HT1080 (cell line): ENCODE data around the gene NLK. TPM values are rescaled to one million over a fixed set of nuclear protein-coding genes. Genes with fewer than 3 reads are reported as not detected.
A peak's percentile ranks its signal among the peaks of the same experiment; 100 is the strongest.

Source experiments
- DNase-seq: peaks from one replicate; pipeline ENCODE4 v3.0.0-alpha.2; 2015; ENCODE audit warnings: low read depth
- total RNA-seq: library from RNA; depleted of rRNA; stranded (reverse); fragments of >200 nt; shearing (Covaris generic); gene quantifications from 2 replicates; pipeline ENCODE4 v1.2.3, GENCODE V29; 2014

Gene NLK
- total RNA-seq, 1 experiment from 2014 or later, result 28.9 TPM

- DNase-seq, result no peak
These were observed 69.7 kb downstream of the NLK start for GRCh38 chr17:28112181-28112580.

- no peak for DNase-seq
These were observed 70.1 kb downstream of the NLK start for GRCh38 chr17:28112606-28113005.

- DNase-seq, result no peak
These were observed 70.8 kb downstream of the NLK start for GRCh38 chr17:28113269-28113668.

GRCh38 chr17:28115046-28115445 lies 72.6 kb downstream of the NLK start:
- no peak for DNase-seq

- DNase-seq, result no peak
These were observed 74.8 kb downstream of the NLK start for GRCh38 chr17:28117304-28117703.

- DNase-seq, result no peak
These were observed 75.9 kb downstream of the NLK start for GRCh38 chr17:28118362-28118761.

GRCh38 chr17:28119046-28119445 lies 76.6 kb downstream of the NLK start:
- no peak for DNase-seq

- DNase-seq, result no peak
These were observed 77.1 kb downstream of the NLK start for GRCh38 chr17:28119560-28119959.

- no peak for DNase-seq
These were observed 78.3 kb downstream of the NLK start for GRCh38 chr17:28120766-28121165.

- DNase-seq, result no peak
These were observed 82.5 kb downstream of the NLK start for GRCh38 chr17:28124962-28125361.

GRCh38 chr17:28125526-28126378 lies 83.3 kb downstream of the NLK start:
- DNase-seq, result no peak

GRCh38 chr17:28127196-28127595 lies 84.7 kb downstream of the NLK start:
- no peak for DNase-seq

GRCh38 chr17:28128779-28129178 lies 86.3 kb downstream of the NLK start:
- DNase-seq, result no peak

- DNase-seq, result no peak
These were observed 88.0 kb downstream of the NLK start for GRCh38 chr17:28130472-28130871.

- no peak for DNase-seq
These were observed 89.1 kb downstream of the NLK start for GRCh38 chr17:28131599-28131998.

- peak; percentile 84 for DNase-seq
These were observed 91.1 kb downstream of the NLK start for GRCh38 chr17:28133562-28133970.

- DNase-seq, result no peak
These were observed 94.4 kb downstream of the NLK start for GRCh38 chr17:28136923-28137322.

- DNase-seq, result no peak
These were observed 97.3 kb downstream of the NLK start for GRCh38 chr17:28139822-28140221.

- no peak for DNase-seq
These were observed 98.8 kb downstream of the NLK start for GRCh38 chr17:28141313-28141712.

GRCh38 chr17:28141773-28142172 lies 99.3 kb downstream of the NLK start:
- DNase-seq, result no peak

GRCh38 chr17:28142305-28142704 lies 99.8 kb downstream of the NLK start:
- no peak for DNase-seq

GRCh38 chr17:28144019-28144418 lies 101.5 kb downstream of the NLK start:
- no peak for DNase-seq

- peak; percentile 20 for DNase-seq
These were observed 102.9 kb downstream of the NLK start for GRCh38 chr17:28145348-28145747.
